GM13976 (cell line): ENCODE measurements around the gene PLPP2.

Experiments used
- DNase-seq: peaks from one replicate; pipeline ENCODE4 v3.0.0; 2012; ENCODE audit warnings: low spot score
- CTCF ChIP-seq: IDR thresholded peaks from 2 replicates; pipeline ENCODE4 v1.5.1; 2012; ENCODE audit warnings: borderline replicate concordance, mild to moderate bottlenecking; ENCODE audit not compliant: insufficient read depth; ENCODE audit errors: extremely low read depth, missing control alignments, control extremely low read depth
- in situ Hi-C: fragments of 300-500 bp; cut with MboI; formaldehyde crosslinking; loops from one replicate; pipeline ENCODE4 v1.12.0; 2022; ENCODE audit warnings: low sequenced_read_pairs, mixed read lengths, inconsistent platforms; ENCODE audit not compliant: unreplicated experiment

Gene PLPP2

GRCh38 chr19:281156-281853, 9.9 kb downstream of the PLPP2 start:
- DNase-seq = no peak
- no peak for TF ChIP-seq CTCF
- in situ Hi-C loops = no loop called here

GRCh38 chr19:280541-281009, 10.6 kb downstream of the PLPP2 start:
- no peak for DNase-seq
- TF ChIP-seq CTCF = no peak
- in situ Hi-C loops = no loop called here

GRCh38 chr19:279656-280055, 11.5 kb downstream of the PLPP2 start:
- no peak for TF ChIP-seq CTCF
- in situ Hi-C loops = no loop called here
- DNase-seq = no peak

- no peak for TF ChIP-seq CTCF
- in situ Hi-C loops = no loop called here
- DNase-seq = no peak
Observed at GRCh38 chr19:279231-279630, 12.0 kb downstream of the PLPP2 start.

- in situ Hi-C loops = no loop called here
- TF ChIP-seq CTCF = no peak
- DNase-seq = no peak
Observed at GRCh38 chr19:277581-278165, 13.5 kb downstream of the PLPP2 start.

- DNase-seq = no peak
- in situ Hi-C loops = no loop called here
- TF ChIP-seq CTCF = no peak
Observed at GRCh38 chr19:277131-277530, 14.1 kb downstream of the PLPP2 start.
